OCI-LY7 (cell line): Measurements from ENCODE around the gene TBKBP1. TPM values are rescaled to one million over a fixed set of nuclear protein-coding genes. Genes with fewer than 3 reads are reported as not detected.

Experiments used
- BruUV-seq: library from RNA; stranded (reverse); fragments of 400-500 nt; replicated peaks from 2 replicates; lab custom pipeline; 2021; lab: Mats Ljungman, UMichigan
- CTCF ChIA-PET: fragments of 300-600 bp; sonication (Branson Sonifier 250); formaldehyde crosslinking; loops from one replicate; lab custom pipeline; 2022; ENCODE audit warnings: antibody characterized with exemption; ENCODE audit not compliant: unreplicated experiment; lab: Charles Lee
- POLR2A ChIA-PET: fragments of 300-600 bp; sonication (Branson Sonifier 250); formaldehyde crosslinking; loops from one replicate; lab custom pipeline; 2022; ENCODE audit warnings: antibody characterized with exemption; lab: Charles Lee
- DNase-seq: peaks from one replicate; pipeline ENCODE4 v3.0.0-alpha.2; 2015; ENCODE audit warnings: low spot score
- H2AFZ ChIP-seq: fragments of 200-600 bp; sonication (generic), shearing (Covaris generic); 2 replicates; pipeline ENCODE4 v1.6.1; 2014; ENCODE audit warnings: mild to moderate bottlenecking, antibody characterized with exemption, low read length, moderate library complexity
- H3K27ac ChIP-seq: fragments of 200-600 bp; sonication (generic); 2 replicates; pipeline ENCODE4 v1.5.1; 2014; ENCODE audit warnings: mixed run types, low read depth, mild to moderate bottlenecking, moderate library complexity, low read length, inconsistent platforms; ENCODE audit not compliant: poor library complexity, severe bottlenecking
- H3K36me3 ChIP-seq: fragments of 200-600 bp; sonication (generic); 2 replicates; pipeline ENCODE4 v1.6.1; 2014; ENCODE audit warnings: mild to moderate bottlenecking, antibody characterized with exemption, low read length, moderate library complexity, mixed read lengths; ENCODE audit not compliant: insufficient read depth
- H3K4me1 ChIP-seq: fragments of 200-600 bp; sonication (generic); 2 replicates; pipeline ENCODE4 v1.5.1; 2014; ENCODE audit warnings: mild to moderate bottlenecking, low read length; ENCODE audit not compliant: insufficient read depth, poor library complexity, severe bottlenecking
- H3K4me2 ChIP-seq: fragments of 200-600 bp; sonication (generic); 2 replicates; pipeline ENCODE4 v1.6.1; 2014; ENCODE audit warnings: mild to moderate bottlenecking, low read length
- H3K4me3 ChIP-seq: fragments of 200-600 bp; sonication (generic); 2 replicates; pipeline ENCODE4 v1.5.1; 2014; ENCODE audit warnings: mild to moderate bottlenecking, low read depth, low read length; ENCODE audit not compliant: poor library complexity, severe bottlenecking
- H3K79me2 ChIP-seq: fragments of 200-600 bp; sonication (generic); 2 replicates; pipeline ENCODE4 v1.6.1; 2016; ENCODE audit warnings: low read depth, mild to moderate bottlenecking, low read length, moderate library complexity, mixed read lengths; ENCODE audit not compliant: insufficient read depth
- H3K9me2 ChIP-seq: fragments of 200-600 bp; sonication (generic); 2 replicates; pipeline ENCODE4 v1.6.1; 2016; ENCODE audit warnings: mild to moderate bottlenecking, low read length, mixed read lengths; ENCODE audit not compliant: insufficient read depth
- H3K9me3 ChIP-seq: fragments of 200-600 bp; sonication (generic); 2 replicates; pipeline ENCODE4 v1.6.1; 2014; ENCODE audit warnings: mild to moderate bottlenecking, mixed run types, low read length, mixed read lengths
- H4K20me1 ChIP-seq: fragments of 200-600 bp; sonication (generic); 2 replicates; pipeline ENCODE4 v1.6.1; 2014; ENCODE audit warnings: mild to moderate bottlenecking, antibody characterized with exemption, low read length, moderate library complexity, mixed read lengths; ENCODE audit not compliant: insufficient read depth
- CTCF ChIP-seq: fragments of 200-600 bp; sonication (generic); conservative IDR thresholded peaks from 2 replicates; pipeline ENCODE4 v1.5.1; 2014; ENCODE audit warnings: mild to moderate bottlenecking, antibody characterized with exemption, low read length, moderate library complexity, mixed read lengths
- EZH2phosphoT487 ChIP-seq: fragments of 200-600 bp; sonication (generic); IDR thresholded peaks from 2 replicates; pipeline ENCODE4 v1.6.1; 2018; ENCODE audit warnings: low read depth, borderline replicate concordance, mild to moderate bottlenecking, mixed run types, antibody characterized with exemption, low read length, moderate library complexity, mixed read lengths
- intact Hi-C: fragments of 100-400 bp; cut with micrococcal nuclease; formaldehyde crosslinking; loops from one replicate; pipeline ENCODE4 v1.10.0; 2022; ENCODE audit not compliant: unreplicated experiment
- total RNA-seq, 2 experiments: library from RNA; depleted of rRNA in 1 of 2; stranded (reverse); fragments of >200 nt in 1 of 2; shearing (Covaris generic) in 1 of 2; gene quantifications; 2 replicates each; pipeline ENCODE4 v1.2.3, GENCODE V29; 2014 to 2022

TBKBP1 gene
- total RNA-seq, 2 experiments from 2014 or later, result 8.3 to 16.0 TPM

- H4K20me1 ChIP-seq, result no peaks in the 10 kb centered on the region
- intact Hi-C loops, result no loop called here
- H3K4me1 ChIP-seq, result no peaks in the 10 kb centered on the region
- no peaks in the 10 kb centered on the region for H3K9me3 ChIP-seq
- POLR2A ChIA-PET, result no interaction called here
- H3K4me2 ChIP-seq, result 0 out of 2 replicates have a peak within 1 kb of the TSS, but pooled peaks have one; percentile 20
- BruUV-seq, result no TSS peak
- no peak within 1 kb of the TSS for H3K4me3 ChIP-seq
- H3K27ac ChIP-seq, result no peak within 1 kb of the TSS
- no peaks in the 10 kb centered on the region for H3K79me2 ChIP-seq
- no peaks in the 10 kb centered on the region for H3K9me2 ChIP-seq
- H2AFZ ChIP-seq, result no peak within 1 kb of the TSS
- DNase-seq, result peak; percentile 41
- CTCF ChIA-PET, result no interaction called here
- 0 out of 2 replicates have a peak, but pooled peaks have one; percentile 20 for TF ChIP-seq CTCF
- no peak for TF ChIP-seq EZH2phosphoT487
- H3K36me3 ChIP-seq, result no peaks in the 10 kb centered on the region
Measured at GRCh38 chr17:47733047-47733673, 39.2 kb downstream of the TBKBP1 start, which contains the start of gene TBX21. TBX21 (plus strand) TSS chr17:47733236; CDS start chr17:47733455, 219 bp downstream.

GRCh38 chr17:47733674-47734410 lies 39.9 kb downstream of the TBKBP1 start:
- Histone ChIP-seq H3K79me2 (no peaks in the 10 kb centered on the region), H3K36me3 (no peaks in the 10 kb centered on the region), H3K4me1 (no peaks in the 10 kb centered on the region), H2AFZ (no peak overlapping the region), H3K4me2 (0 out of 2 replicates have a peak overlapping the region, but pooled peaks have one; percentile 20), H3K27ac (no peak overlapping the region), H3K9me3 (no peaks in the 10 kb centered on the region), H3K4me3 (no peak overlapping the region), H4K20me1 (no peaks in the 10 kb centered on the region), H3K9me2 (no peaks in the 10 kb centered on the region)
- BruUV-seq, result no TSS peak
- TF ChIP-seq EZH2phosphoT487, result no peak
- TF ChIP-seq CTCF, result no peak
- POLR2A ChIA-PET, result no interaction called here
- no peak for DNase-seq
- CTCF ChIA-PET, result no interaction called here
- intact Hi-C loops, result no loop called here

GRCh38 chr17:47735139-47735464 lies 41.1 kb downstream of the TBKBP1 start:
- ChIA-PET CTCF (no interaction called here), POLR2A (interaction anchor here (0.7 kb wide), 1 partner anchor 21 kb away, joined by 3 read pairs; no protein-coding TSS in a partner anchor)
- Histone ChIP-seq H3K27ac (no peak overlapping the region), H3K9me2 (no peaks in the 10 kb centered on the region), H4K20me1 (no peaks in the 10 kb centered on the region), H2AFZ (no peak overlapping the region), H3K9me3 (no peaks in the 10 kb centered on the region), H3K79me2 (no peaks in the 10 kb centered on the region), H3K36me3 (no peaks in the 10 kb centered on the region), H3K4me1 (no peaks in the 10 kb centered on the region), H3K4me3 (no peak overlapping the region), H3K4me2 (no peak overlapping the region)
- no peak for DNase-seq
- TF ChIP-seq EZH2phosphoT487 (no peak), CTCF (no peak)
- intact Hi-C loops, result no loop called here
- no TSS peak for BruUV-seq
